Ishikawa (cell line): ENCODE measurements around the gene SLC1A4.

Experiments
- CEBPB ChIP-seq: IDR thresholded peaks from 2 replicates; pipeline ENCODE4 v1.6.1; 2012
- CREB1 ChIP-seq: IDR thresholded peaks from 2 replicates; pipeline ENCODE4 v1.6.1; 2012; ENCODE audit warnings: low read depth
- EGR1 ChIP-seq: IDR thresholded peaks from 2 replicates; pipeline ENCODE4 v1.6.1; 2012
- EP300 ChIP-seq: IDR thresholded peaks from 2 replicates; pipeline ENCODE4 v1.6.1; 2012; ENCODE audit warnings: borderline replicate concordance
- FOXM1 ChIP-seq: IDR thresholded peaks from 2 replicates; pipeline ENCODE4 v1.6.1; 2012; ENCODE audit warnings: low read depth, borderline replicate concordance
- MAX ChIP-seq: IDR thresholded peaks from 2 replicates; pipeline ENCODE4 v1.6.1; 2012
- NFIC ChIP-seq: IDR thresholded peaks from 2 replicates; pipeline ENCODE4 v1.6.1; 2012
- RAD21 ChIP-seq: IDR thresholded peaks from 2 replicates; pipeline ENCODE4 v1.6.1; 2012; ENCODE audit warnings: low read depth
- REST ChIP-seq: IDR thresholded peaks from 2 replicates; pipeline ENCODE4 v1.6.1; 2012; ENCODE audit warnings: low read depth, mild to moderate bottlenecking
- TAF1 ChIP-seq: IDR thresholded peaks from 2 replicates; pipeline ENCODE4 v1.6.1; 2012; ENCODE audit warnings: low read depth, mild to moderate bottlenecking
- TCF12 ChIP-seq: IDR thresholded peaks from 2 replicates; pipeline ENCODE4 v1.6.1; 2012; ENCODE audit warnings: low read depth
- TEAD4 ChIP-seq: IDR thresholded peaks from 2 replicates; pipeline ENCODE4 v1.6.1; 2012
- USF1 ChIP-seq: IDR thresholded peaks from 2 replicates; pipeline ENCODE4 v1.6.1; 2012
- YY1 ChIP-seq: IDR thresholded peaks from 2 replicates; pipeline ENCODE4 v1.6.1; 2012; ENCODE audit warnings: low read depth

- TF ChIP-seq EP300, result no peak
- TF ChIP-seq REST, result no peak
- TF ChIP-seq FOXM1, result no peak
- TF ChIP-seq RAD21, result no peak
- TF ChIP-seq TCF12, result no peak
- TF ChIP-seq TEAD4, result no peak
- TF ChIP-seq CEBPB, result no peak
- TF ChIP-seq TAF1, result no peak
- TF ChIP-seq EGR1, result no peak
- TF ChIP-seq YY1, result no peak
- no peak for TF ChIP-seq NFIC
- TF ChIP-seq MAX, result no peak
- no peak for TF ChIP-seq CREB1
- TF ChIP-seq USF1, result no peak
Observed at GRCh38 chr2:64992218-64992617, 3.0 kb downstream of the SLC1A4 start.
